HG02642 (cell line): ENCODE results near the gene PNMA8C.

Experiments
- ATAC-seq: cut with Tn5 transposase; IDR thresholded peaks from one replicate; pipeline ENCODE4 v1.9.1; 2021; ENCODE audit warnings: mild to moderate bottlenecking; ENCODE audit not compliant: unreplicated experiment, poor library complexity

The PNMA8C gene

DNA sequence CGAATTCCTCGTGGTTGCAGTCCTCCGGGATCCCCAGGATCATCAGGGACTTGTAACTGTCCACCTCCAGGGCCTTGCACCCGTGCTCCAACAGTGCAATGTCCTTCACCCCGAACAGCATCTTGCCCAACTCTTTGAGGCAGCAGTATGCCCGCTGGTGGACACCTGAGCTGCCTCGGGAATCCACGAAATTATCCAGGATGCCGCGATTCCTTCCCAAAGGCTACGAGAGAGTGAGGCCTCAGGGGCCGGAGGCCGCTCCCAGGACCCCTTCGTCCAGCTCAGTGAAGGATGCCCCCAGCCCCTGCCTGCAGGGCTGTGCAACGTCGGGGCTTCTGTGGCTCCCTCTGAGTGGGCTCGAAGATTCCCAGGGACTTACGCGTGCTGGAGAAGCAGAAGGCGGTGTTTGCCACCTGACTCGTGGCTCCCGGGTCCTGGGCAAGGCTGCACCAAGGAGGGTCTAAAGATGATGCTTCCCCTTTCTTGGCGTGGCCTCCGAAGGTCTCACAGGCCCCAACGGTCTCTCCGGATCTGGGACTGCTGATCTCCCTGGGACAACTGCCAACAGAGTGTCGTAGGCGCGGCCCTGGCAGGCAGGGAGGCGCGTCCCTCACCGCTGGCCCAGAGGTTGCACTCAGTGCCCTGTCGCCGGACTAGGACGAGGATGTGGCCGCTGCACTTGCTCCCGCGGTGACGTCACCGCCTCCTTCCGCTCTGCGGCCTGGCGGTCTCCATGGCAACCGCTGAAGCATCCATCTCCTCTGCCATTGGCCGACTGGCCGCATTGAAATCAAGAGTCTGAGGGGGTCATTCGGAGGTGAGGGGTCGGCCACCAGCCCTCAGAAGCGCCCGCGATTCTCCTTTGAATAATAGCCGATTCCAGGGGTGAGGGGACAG lies at the start of gene PNMA8C:
PNMA8C (minus strand) TSS at position 698 of the 897 bp plus-strand sequence; CDS start at position 121, 577 bp downstream.
- no peak for ATAC-seq

DNA sequence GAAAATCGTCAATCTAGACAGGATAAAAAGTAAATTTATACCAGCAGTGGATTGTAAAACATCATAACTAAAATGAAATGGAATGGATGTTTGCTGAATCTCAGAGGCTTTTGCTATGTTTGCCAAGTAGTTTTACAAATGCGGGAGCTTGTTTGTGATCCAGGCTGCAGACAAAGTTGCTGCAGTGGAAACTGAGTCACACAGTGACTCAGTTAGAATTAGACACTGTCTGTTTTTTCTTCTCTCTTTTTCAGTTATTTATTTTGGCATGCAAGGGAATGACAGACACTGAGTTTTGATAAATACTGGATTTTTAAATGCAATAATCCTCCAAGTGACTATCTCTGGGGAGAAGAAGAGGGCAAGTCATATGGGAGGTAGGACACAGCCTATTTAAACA lies 47.2 kb upstream of the PNMA8C start:
- ATAC-seq = no peak

DNA sequence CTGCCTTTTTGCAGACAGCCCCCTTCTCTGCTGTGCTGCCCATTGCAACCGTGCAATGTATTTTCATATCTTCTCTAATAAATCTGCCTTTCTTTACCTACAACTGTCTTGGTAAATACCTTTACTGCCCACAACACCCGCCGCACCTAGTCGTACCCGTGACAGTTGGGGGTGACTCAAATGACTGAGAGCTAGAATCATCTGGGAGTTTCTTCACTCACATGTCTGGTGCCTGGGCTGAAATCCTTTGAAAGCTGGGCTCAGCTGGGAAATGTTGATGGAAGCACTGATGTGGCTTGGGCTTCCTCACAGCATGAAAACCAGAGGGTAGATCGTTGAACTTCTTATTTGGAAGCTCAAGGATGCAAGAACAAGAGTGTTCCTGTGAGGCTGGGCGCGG lies 45.5 kb upstream of the PNMA8C start:
- ATAC-seq = no peak

DNA sequence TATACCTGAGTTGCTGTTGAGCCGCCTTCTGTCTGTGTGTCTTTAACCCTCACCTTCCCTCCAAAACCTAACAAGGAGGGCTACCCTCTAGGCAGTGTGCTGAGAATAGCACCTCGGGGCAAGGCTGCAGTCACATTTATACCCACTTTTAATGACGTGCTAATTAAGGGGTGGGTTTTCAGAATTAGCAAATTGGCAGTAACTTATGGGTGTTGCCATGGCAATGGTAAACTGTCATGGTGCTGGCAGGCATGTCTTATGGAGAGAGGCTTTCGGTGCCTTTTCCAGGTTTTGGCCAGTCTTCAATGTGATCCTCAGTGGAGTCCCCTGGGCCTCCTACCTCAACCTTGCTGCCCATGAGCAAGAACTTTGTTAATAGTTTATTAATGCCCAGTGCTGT lies 43.9 kb upstream of the PNMA8C start:
- ATAC-seq = no peak

DNA sequence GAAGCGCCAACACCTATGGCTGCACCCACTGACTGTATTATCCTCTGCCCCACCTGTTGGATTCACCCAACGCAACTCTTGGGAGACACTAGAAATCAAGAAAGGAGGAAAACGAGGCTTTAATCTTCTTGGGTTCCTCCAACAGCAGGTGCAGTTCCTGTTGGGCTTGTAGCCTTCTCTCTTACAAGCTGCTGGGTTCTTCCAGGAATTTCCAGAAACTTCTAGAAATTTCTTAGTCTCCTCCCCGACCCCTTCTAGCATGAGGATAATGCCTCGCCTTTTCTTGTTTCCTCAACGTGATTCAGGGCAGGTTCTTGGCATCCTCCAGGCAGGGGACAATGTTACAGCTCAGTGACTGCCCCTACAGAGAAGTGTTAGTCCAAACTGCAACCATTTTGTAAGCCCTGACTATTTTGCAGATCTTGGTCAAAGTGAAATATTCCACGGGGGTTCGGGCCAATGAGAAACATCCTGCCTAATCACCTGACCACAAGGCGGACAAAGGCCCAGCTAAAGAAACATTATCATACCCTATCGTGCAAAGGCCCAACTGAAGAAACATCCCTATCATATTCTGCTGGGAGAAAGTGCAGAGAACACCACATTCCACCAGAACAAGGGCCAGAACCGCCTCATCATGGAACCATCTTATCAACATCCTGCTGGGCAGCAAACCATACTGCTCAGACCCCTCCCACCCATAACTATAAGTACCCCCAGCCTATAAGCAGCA lies 43.2 kb upstream of the PNMA8C start:
- no peak for ATAC-seq

DNA sequence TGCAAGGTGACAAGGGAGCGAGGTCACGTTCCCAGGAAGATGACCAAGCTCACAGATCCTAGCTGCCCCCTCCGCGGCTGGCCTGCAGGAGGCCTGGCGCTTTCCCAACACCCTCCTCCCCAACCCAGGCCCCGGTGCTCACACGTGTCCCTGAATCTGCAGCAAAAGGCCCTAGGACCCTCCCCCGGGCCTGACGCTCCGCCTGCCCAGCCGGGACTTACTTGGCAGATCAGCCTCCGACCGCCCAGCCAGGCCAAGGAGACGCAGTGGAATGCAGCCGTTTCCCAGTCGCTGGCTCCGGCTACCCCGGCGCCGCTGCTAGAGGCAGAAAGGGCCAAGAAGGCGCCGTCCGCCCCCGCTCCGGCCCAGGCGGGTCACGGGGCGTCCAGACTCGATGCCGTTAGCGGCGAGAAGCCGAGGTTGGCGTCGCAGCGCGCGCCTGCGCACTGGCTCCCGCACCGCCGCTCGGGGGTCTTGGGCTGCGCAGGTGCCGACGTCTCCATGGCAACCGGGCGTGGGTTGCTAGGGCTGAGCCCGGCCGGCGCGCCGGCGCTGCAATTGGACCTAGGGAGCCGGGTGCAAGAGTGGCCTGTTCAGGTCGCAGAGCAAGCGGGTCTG lies 42.5 kb upstream of the PNMA8C start, which contains the start of gene PNMA8A:
PNMA8A (minus strand) TSS at position 448 of the 618 bp plus-strand sequence. CDS start 528 bp downstream, outside the sequence.
- ATAC-seq = no peak

DNA sequence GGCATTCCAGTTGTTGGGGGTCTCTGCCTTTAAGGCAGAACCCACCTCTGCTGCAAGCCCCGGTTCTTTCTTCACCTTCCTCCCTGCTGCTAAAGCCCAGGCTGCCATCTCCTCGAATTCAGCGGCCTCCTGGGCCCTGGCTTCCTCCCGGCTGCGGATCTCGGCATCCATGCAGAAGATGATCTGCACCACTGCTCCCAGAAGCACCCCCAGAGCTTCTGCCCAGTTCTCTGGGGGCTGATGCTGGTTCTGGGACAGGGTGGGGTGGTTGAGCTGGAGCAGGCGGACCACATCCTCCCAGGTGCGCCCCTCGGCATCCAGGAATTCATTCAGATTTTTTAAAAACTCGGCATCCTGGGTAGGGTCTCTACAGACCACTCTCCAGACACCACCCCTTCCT lies 41.6 kb upstream of the PNMA8C start:
- ATAC-seq = no peak

DNA sequence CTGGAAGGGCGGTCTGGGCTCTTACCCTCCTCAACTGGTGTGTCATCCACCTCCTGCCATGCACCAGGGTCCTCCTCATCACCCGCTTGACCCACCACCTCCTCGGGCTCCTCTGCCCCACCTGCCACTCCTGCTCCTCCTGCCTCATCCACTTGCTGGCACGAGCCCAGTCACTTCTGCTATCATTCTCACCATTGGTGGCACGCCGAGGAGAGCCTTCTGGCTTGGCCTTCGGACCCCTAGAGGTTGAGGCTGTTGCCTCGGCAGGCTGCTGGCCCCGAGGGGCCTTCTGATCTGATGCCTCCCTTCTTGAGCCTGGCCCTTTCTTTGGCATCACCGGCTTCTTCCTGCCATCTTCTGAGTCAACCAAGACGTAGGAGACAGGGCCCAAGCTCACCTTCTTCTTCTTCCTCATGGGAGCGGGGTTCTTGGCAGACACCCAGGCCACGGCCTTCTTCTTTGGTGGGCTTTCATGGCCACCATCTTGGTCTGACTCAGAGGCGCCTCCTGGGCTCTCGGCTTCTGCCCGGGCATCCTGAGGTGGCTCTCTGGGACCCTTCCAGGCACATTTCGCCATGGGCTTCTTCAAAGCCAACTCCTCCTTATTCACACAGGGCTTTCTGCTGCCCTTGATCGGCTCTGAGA lies 40.9 kb upstream of the PNMA8C start:
- no peak for ATAC-seq

DNA sequence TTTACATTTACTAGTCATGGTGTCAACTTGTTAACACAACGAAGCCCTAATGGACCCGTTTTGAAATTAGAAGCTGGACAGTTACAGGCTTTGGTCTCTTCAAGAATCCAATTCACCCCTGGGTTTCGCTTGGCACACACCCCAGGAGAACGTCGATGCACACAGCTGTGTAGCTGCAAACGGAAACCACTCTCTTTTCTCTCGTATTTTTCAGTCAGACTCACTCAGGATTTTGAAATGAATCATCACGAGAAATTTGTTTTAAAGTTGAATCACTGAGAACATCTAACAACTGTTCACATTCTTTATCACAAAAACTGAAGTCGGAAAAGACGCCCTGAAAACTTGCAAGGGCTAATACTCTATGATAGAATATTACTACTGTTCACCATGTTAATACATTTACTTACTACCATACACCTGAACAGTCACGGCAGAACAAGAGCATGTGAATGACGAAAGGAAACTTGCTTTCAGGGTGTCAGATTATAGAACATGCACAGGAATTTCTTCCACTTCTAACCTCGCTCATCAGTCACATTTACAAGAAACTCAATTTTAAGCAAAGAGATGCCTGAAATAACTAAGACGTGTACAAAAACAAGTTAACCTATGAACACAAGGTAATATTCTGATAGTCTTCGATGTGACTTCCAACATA lies 37.9 kb upstream of the PNMA8C start:
- no peak for ATAC-seq

DNA sequence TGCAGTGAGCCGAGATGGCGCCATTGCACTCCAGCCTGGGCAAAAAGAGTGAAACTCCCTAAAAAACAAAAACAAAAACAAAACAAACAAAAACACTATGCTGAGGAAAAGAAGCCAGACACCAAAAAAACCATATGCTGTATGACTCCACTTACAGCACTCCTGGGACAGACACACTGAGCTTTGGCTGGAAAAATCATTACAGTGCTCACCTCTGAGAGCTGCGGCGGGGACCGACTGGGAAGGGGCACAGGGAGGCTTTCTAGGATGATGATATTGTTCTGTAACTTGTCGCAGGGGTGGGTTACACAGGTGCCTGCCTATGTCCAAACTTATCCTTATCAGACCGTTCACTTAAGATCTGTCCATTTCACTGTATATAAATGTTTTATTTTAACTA lies 34.8 kb upstream of the PNMA8C start:
- ATAC-seq = no peak

DNA sequence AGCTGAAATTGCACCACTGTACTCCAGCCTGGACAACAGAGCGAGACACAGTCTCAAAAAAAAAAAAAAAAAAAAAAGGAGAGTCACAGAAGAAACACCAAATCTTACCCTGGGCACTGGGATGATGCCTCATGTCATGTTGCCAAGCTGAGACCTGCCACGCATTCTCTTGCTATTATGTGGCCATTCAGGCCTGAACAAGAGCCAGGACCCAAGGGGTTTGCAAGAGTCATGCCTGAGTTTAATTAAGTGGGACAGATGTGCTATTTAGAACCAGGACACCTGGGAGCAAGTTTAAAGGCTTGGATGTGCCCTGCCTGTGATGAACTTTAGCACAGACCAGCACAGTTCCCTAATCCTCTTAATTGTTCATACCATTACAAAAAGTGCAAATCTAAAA lies 32.8 kb upstream of the PNMA8C start:
- ATAC-seq = no peak

DNA sequence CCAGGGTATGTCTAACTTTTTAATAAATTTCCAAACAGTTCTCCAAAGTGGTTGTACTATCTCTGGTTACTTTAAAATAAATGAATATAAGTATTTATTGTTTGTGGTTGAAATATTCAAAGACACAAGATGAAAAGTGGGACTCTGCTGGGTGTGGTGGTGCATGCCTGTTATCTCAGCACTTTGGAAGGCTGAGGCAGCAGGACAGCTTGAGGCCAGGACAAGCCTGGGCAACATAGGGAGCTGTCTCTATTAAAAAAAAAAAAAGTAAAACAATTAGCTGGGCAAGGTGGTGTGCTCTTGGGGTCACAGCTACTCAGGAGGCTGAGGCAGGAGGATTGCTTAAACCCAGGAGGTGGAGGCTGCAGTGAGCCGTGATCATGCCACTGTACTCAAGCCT lies 32.2 kb upstream of the PNMA8C start:
- no peak for ATAC-seq

DNA sequence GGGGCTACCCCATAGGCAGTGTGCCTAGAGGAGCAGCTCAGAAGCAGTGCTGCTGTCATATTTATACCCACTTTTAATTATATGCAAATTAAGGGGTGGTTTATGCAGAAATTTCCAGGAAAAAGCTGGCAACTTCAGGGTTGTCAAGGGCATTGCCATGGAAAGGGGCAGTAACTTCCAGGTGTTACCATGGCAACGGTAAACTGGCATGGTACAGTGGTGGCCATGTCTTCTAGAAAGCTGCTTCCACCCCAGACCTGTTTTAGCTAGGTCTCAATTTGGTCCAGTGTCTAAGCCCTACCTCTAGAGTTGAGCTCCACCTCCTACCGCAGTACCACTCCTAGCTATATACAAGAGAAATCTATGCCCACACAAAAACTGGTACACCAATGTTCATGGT lies 31.3 kb upstream of the PNMA8C start:
- ATAC-seq = no peak

DNA sequence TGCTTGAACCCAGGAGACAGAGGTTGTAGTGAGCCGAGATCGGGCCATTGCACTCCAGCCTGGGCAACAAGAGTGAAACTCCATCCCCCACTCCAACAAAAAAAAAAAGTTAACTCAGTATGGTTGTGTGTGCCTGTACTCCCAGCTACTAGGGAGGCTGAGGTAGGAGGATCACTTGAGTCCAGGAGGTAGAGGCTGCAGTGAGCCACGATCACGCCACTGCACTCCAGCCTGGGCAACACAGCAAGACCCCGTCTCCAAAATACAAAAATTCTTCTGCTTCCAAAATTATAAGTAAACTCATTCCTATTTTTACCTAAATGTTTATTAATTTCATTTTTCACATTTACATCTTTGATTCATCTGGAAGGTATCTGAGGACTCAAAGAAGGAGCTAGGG lies 28.2 kb upstream of the PNMA8C start:
- ATAC-seq = no peak

DNA sequence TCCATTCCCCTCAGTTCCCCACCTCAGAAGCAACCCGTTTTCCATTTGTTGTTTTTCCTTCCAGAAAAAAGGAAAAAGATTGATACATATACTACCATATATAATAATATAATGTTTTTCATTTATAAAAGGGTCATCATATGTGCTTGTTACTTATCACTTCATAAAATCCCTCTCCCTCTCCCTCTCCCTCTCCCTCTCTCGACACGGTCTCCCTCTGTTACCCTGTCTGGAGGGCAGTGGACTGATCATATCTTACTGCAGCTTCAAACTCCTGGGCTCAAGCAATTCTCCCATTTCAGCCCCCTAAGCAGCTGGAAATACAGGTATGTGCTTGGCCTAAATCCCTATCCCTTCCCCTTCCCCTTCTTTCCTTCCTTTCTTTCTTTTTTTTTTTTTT lies 25.5 kb upstream of the PNMA8C start:
- no peak for ATAC-seq

DNA sequence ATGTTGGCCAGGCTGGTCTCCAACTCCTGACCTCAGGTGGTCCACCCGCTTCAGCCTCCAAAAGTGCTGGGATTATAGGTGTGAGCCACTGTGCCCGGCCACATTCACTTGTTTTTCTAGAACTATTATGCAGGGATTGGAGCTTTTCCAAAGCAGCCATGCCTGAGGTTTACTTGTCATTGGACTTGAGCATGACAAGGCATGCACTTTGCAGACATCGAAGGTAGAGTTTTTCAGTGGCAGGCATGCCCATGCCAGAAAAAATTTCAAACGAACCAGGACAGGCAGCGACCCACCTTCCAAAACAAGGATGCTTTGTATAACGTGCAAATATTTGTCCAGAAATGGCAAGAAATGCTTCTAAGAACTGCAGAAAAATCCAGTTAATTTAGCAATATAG lies 24.9 kb upstream of the PNMA8C start:
- no peak for ATAC-seq

DNA sequence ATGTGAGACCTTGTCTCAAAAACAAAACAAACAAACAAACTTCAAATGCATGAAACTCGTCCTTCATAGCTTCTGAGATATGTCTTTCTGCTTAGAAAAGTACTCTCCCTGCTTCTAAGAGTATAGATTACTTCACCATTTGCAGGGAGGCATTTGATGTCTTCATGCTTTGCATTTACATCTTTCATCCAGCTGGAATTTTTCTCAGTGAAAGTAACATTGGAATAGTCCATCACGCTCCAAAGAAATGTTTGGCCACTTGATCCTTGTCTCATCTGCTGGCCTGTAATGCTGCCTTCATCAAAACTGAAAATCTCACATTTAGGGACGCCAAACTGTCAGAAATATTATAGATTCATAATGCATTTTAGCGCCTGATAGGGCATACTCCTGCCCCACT lies 23.4 kb upstream of the PNMA8C start:
- no peak for ATAC-seq

DNA sequence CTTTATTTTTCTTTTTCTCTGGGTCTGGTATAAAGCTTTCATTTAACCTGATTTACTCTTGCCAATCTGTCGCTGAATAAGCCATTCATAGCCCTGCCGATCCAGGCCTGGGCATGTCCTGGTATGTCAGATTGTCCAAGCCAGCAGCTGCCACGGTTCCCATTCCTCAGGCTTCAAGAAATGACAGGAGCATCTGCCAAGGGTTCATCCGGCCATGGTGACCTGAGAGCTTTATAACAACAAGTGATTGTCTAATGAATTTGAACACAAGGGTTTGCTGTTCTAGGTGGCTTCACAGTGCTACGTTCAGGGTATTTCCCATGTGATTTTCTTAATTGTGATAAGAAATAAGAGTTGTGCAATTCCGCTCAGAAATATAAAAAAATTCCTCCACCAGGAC lies 22.6 kb upstream of the PNMA8C start:
- no peak for ATAC-seq

DNA sequence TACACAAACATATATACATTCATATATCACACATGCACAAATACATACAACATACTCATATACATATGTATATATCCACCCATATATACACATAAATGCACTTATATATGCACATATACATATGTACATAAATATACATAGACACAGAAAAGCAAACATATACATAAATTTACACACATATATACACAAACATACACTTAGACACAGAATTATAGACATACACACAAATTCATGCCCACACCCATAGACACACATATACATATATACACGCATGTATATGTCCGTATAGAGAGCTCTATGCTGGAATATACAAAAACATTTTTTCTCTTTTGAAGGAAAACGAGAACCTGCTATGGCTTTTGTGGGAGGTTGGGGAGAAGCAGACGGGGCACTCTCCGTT lies 22.0 kb upstream of the PNMA8C start:
- no peak for ATAC-seq

DNA sequence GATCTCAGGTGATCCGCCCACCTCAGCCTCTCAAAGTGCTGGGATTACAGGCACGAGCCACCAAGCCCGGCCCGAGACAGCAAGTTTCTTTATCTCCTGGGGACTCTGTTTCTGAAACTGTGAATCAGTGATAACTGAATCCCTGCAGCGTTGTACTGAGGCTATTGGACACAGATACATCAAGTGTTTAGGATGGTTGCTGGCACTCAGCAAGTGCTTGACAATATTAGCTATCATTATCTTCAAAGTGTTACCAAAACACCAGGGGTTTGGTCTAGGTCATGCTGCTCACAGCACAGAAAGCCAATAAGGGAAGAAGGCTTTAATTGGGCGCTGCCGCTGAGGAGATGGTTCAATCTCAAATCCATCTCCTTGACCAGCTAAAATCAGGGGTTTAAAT lies 20.5 kb upstream of the PNMA8C start:
- no peak for ATAC-seq
